ENCODE data around the gene CHST5.

DNA sequence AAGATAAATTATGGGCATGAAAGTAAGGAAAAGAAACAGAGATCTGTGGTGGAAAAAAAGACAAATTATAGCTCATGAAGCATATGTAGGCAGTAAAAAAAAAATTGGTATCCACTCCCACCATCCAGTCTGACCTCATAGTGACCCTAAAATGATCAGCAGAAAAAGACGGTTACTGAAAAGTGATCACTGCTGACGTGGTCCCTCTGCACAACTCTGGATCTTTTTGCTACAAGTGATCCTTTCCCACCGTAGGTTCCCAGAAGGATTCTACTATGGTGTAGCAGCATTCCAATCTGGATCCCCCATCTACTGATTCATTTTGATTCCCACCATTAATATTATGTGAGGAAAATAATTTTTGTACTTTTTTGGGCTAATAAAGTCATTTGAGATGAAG is 29.8 kb downstream of the CHST5 start:
- TF ChIP-seq, protein P1, sequence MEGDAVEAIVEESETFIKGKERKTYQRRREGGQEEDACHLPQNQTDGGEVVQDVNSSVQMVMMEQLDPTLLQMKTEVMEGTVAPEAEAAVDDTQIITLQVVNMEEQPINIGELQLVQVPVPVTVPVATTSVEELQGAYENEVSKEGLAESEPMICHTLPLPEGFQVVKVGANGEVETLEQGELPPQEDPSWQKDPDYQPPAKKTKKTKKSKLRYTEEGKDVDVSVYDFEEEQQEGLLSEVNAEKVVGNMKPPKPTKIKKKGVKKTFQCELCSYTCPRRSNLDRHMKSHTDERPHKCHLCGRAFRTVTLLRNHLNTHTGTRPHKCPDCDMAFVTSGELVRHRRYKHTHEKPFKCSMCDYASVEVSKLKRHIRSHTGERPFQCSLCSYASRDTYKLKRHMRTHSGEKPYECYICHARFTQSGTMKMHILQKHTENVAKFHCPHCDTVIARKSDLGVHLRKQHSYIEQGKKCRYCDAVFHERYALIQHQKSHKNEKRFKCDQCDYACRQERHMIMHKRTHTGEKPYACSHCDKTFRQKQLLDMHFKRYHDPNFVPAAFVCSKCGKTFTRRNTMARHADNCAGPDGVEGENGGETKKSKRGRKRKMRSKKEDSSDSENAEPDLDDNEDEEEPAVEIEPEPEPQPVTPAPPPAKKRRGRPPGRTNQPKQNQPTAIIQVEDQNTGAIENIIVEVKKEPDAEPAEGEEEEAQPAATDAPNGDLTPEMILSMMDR (IDR thresholded peaks at IDR 0.05; ENCODE audit: poor library complexity, severe bottlenecking) = no peak
- TF ChIP-seq POLR2AphosphoS5 (IDR thresholded peaks at IDR 0.05) (no peak), EP300 (conservative IDR thresholded peaks at IDR 0.05; ENCODE audit: poor library complexity, severe bottlenecking) (no peak)
- TF ChIP-seq, protein P2, sequence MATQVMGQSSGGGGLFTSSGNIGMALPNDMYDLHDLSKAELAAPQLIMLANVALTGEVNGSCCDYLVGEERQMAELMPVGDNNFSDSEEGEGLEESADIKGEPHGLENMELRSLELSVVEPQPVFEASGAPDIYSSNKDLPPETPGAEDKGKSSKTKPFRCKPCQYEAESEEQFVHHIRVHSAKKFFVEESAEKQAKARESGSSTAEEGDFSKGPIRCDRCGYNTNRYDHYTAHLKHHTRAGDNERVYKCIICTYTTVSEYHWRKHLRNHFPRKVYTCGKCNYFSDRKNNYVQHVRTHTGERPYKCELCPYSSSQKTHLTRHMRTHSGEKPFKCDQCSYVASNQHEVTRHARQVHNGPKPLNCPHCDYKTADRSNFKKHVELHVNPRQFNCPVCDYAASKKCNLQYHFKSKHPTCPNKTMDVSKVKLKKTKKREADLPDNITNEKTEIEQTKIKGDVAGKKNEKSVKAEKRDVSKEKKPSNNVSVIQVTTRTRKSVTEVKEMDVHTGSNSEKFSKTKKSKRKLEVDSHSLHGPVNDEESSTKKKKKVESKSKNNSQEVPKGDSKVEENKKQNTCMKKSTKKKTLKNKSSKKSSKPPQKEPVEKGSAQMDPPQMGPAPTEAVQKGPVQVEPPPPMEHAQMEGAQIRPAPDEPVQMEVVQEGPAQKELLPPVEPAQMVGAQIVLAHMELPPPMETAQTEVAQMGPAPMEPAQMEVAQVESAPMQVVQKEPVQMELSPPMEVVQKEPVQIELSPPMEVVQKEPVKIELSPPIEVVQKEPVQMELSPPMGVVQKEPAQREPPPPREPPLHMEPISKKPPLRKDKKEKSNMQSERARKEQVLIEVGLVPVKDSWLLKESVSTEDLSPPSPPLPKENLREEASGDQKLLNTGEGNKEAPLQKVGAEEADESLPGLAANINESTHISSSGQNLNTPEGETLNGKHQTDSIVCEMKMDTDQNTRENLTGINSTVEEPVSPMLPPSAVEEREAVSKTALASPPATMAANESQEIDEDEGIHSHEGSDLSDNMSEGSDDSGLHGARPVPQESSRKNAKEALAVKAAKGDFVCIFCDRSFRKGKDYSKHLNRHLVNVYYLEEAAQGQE (IDR thresholded peaks at IDR 0.05; ENCODE audit: borderline replicate concordance) = no peak

Measured in neural cell (in vitro differentiated cells).